ENCODE measurements around the gene BSDC1.
"Not testable (repeated sequence)": the region's sequence is repeated elsewhere in the genome, so short reads cannot be mapped to it uniquely, and the experiment has no call there.

- TF ChIP-seq CTBP1 (IDR thresholded peaks at IDR 0.05; ENCODE audit: borderline replicate concordance); BHLHE40 (IDR thresholded peaks at IDR 0.05; ENCODE audit: borderline replicate concordance); FOXA1 (IDR thresholded peaks at IDR 0.05); PKNOX1 (IDR thresholded peaks at IDR 0.05); SP1 (IDR thresholded peaks at IDR 0.05); ZNF384 (IDR thresholded peaks at IDR 0.05): not testable (repeated sequence)
These were observed 38.5 kb downstream of the BSDC1 start for GRCh38 chr1:32355778-32356177.

Data from HEK293T (cell line).